ENCODE measurements around the gene AFF1. TPM values are rescaled to one million over a fixed set of nuclear protein-coding genes. Genes with fewer than 3 reads are reported as not detected.
"Not testable (repeated sequence)": the region's sequence is repeated elsewhere in the genome, so short reads cannot be mapped to it uniquely, and the experiment has no call there.

Gene AFF1
- total RNA-seq, 1 donor from 2014 or later, result 89.3 TPM

DNA sequence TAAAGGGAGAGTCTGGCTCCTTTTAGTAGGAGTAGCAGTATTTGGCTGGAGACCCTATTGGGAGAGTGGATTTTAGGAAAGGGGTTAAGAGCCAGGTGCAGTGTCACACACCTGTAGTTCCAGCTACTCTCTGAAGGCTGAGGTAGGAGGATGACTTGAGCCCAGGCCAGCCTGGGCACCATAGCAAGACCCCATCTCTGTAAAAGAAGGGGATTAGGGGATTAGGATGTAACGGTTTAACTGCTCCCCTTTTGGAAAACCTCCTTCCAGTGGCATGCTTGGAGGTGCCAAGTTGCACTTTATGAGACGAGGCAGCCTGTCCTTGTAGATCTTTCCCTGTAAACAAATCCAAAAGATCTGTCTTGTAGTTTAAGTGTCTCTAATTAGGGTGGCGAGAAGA is 145.7 kb downstream of the AFF1 start:
- Mint-ChIP-seq H3K27me3 (no peaks in the 10 kb centered on the region), H3K36me3 (ENCODE audit: insufficient read depth) (peaks cover 16% of the 10 kb centered on the region), H3K4me1 (ENCODE audit: low read depth) (peaks cover 7% of the 10 kb centered on the region), H3K9me3 (ENCODE audit: low read depth) (peaks cover 4% of the 10 kb centered on the region), H3K4me3 (ENCODE audit: low read depth) (no peak overlapping the region), H3K27ac (no peak overlapping the region)
- no peak for DNase-seq (ENCODE audit: low spot score, unreplicated experiment)
- TF ChIP-seq, protein P1, sequence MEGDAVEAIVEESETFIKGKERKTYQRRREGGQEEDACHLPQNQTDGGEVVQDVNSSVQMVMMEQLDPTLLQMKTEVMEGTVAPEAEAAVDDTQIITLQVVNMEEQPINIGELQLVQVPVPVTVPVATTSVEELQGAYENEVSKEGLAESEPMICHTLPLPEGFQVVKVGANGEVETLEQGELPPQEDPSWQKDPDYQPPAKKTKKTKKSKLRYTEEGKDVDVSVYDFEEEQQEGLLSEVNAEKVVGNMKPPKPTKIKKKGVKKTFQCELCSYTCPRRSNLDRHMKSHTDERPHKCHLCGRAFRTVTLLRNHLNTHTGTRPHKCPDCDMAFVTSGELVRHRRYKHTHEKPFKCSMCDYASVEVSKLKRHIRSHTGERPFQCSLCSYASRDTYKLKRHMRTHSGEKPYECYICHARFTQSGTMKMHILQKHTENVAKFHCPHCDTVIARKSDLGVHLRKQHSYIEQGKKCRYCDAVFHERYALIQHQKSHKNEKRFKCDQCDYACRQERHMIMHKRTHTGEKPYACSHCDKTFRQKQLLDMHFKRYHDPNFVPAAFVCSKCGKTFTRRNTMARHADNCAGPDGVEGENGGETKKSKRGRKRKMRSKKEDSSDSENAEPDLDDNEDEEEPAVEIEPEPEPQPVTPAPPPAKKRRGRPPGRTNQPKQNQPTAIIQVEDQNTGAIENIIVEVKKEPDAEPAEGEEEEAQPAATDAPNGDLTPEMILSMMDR (IDR thresholded peaks at IDR 0.05; ENCODE audit: unreplicated experiment), result no peak

DNA sequence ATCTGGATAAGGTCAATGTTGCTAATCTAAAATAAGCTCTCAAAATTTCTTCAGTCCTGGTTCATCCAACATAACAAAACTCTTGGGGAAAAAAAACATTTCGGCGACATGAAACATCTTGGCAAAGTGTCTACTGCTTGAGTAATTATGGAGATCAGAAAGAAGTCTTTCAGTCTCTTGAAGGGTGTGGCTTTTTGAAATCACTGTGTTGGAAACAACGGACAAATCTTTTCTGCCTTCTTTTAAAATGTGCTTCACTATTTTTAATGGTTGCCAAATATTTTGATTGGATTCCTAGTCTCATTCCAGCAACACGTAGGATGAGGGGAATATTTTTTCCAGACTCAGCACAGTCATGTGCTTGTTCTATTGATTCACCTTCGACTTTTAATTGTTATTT is 147.0 kb downstream of the AFF1 start:
- Mint-ChIP-seq H3K36me3 (ENCODE audit: insufficient read depth) (peaks cover 20% of the 10 kb centered on the region), H3K4me3 (ENCODE audit: low read depth) (no peak overlapping the region), H3K4me1 (ENCODE audit: low read depth) (peaks cover 7% of the 10 kb centered on the region), H3K27me3 (no peaks in the 10 kb centered on the region), H3K27ac (no peak overlapping the region), H3K9me3 (ENCODE audit: low read depth) (peaks cover 4% of the 10 kb centered on the region)
- no peak for DNase-seq (ENCODE audit: low spot score, unreplicated experiment)
- TF ChIP-seq, protein P1 (IDR thresholded peaks at IDR 0.05; ENCODE audit: unreplicated experiment), result no peak

DNA sequence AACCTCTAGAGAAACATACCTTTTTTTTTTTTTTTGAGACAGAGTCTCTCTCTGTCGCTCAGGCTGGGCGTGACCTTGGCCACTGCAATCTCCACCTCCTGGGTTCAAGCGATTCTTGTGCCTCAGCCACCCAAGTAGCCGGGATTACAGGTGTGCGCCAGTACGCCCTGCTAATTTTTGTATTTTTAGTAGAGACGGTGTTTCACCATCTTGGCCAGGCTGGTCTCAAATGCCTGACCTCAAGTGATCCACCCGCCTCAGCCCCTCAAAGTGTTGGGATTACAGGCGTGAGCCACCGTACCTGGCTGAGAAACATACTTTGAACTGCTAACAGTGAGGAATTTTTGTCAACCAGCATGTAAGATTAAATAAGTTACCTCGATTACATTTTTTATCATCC is 150.9 kb downstream of the AFF1 start:
- DNase-seq (ENCODE audit: low spot score, unreplicated experiment); H3K27ac Mint-ChIP-seq; H3K4me3 Mint-ChIP-seq (ENCODE audit: low read depth); H3K27me3 Mint-ChIP-seq; H3K9me3 Mint-ChIP-seq (ENCODE audit: low read depth): not testable (repeated sequence)
- peaks cover 24% of the 10 kb centered on the region for H3K36me3 Mint-ChIP-seq (ENCODE audit: insufficient read depth)
- peaks cover 14% of the 10 kb centered on the region for H3K4me1 Mint-ChIP-seq (ENCODE audit: low read depth)

DNA sequence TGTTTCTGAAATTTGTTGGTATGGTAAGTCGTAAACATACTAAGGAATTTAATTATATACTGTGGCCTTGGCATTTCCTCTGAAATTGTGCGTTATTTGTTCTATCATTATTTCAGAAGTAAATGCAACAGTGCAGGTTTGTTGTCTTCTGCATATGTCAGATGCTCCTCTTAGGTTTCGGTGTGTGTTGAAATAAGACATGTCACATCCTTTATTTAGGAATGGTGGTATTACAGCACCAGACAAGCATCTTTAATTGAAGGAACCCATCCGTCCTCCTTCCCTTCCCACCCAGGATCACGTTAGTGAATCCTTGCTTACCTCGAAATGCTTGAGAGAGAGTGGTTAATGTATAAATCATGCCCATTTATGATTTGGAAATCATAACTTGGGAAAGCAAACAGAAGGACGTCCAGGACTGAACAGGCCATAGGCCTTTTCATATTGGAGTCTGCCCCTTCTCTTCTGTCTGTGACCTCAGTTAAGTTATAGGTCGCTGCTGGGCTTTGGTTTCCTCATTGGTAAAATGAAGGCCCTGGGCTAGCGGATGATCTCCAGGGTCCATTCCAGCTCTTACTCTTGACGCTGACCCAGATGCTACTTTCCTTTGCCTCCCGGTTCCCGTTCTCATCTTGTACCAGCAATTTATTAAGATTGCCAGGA is 151.5 kb downstream of the AFF1 start:
- peaks cover 23% of the 10 kb centered on the region for H3K36me3 Mint-ChIP-seq (ENCODE audit: insufficient read depth)
- no peak overlapping the region for H3K4me3 Mint-ChIP-seq (ENCODE audit: low read depth)
- peaks cover 14% of the 10 kb centered on the region for H3K4me1 Mint-ChIP-seq (ENCODE audit: low read depth)
- no peaks in the 10 kb centered on the region for H3K27me3 Mint-ChIP-seq
- no peak overlapping the region for H3K27ac Mint-ChIP-seq
- H3K9me3 Mint-ChIP-seq (ENCODE audit: low read depth), result no peaks in the 10 kb centered on the region
- no peak for DNase-seq (ENCODE audit: low spot score, unreplicated experiment)
- TF ChIP-seq, protein P1 (IDR thresholded peaks at IDR 0.05; ENCODE audit: unreplicated experiment), result no peak

DNA sequence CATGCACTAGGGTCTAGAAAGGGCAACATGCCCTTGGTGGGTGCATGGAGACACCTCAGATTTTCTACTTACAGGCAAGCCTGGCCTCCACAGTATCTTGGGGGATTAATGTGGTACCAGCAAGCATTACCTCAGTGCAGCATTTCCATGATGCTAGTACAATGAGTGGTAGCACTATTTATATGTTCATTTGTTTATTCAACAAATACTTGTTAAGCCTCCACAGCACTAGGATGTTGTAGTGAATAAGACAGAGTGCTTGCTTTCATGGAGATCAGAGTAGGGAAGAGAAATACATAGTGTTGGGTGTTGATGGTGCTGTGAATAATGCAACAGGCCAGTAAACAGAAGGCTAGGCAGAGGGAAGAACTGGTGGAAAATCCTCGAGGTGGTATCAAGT is 152.2 kb downstream of the AFF1 start:
- Mint-ChIP-seq H3K4me1 (ENCODE audit: low read depth) (peaks cover 12% of the 10 kb centered on the region), H3K27ac (no peak overlapping the region), H3K36me3 (ENCODE audit: insufficient read depth) (peaks cover 20% of the 10 kb centered on the region), H3K27me3 (no peaks in the 10 kb centered on the region), H3K9me3 (ENCODE audit: low read depth) (no peaks in the 10 kb centered on the region), H3K4me3 (ENCODE audit: low read depth) (no peak overlapping the region)
- no peak for DNase-seq (ENCODE audit: low spot score, unreplicated experiment)
- TF ChIP-seq, protein P1 (IDR thresholded peaks at IDR 0.05; ENCODE audit: unreplicated experiment), result no peak

DNA sequence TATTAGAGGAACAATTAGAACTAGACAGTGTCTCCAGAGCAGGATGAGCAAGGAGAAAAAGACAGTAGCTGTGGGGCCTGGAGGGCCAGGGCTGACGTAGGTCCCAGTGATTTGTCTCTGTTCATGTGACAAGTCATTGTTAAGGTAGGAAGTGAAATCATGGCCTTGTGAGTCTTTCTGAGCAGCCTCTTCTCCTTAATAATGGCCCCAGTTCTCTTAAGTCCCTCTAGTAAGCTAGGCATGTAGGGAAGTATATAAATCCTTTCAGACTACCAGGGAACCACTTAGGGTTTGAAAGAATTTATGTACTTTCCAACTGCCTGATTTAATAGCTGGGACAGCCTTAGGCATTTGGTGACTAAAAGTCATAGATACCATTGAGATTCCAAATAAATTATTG is 152.6 kb downstream of the AFF1 start:
- DNase-seq (ENCODE audit: low spot score, unreplicated experiment), result no peak
- no peak overlapping the region for H3K27ac Mint-ChIP-seq
- no peaks in the 10 kb centered on the region for H3K9me3 Mint-ChIP-seq (ENCODE audit: low read depth)
- H3K36me3 Mint-ChIP-seq (ENCODE audit: insufficient read depth), result peaks cover 22% of the 10 kb centered on the region
- H3K27me3 Mint-ChIP-seq, result no peaks in the 10 kb centered on the region
- TF ChIP-seq, protein P1 (IDR thresholded peaks at IDR 0.05; ENCODE audit: unreplicated experiment), result no peak
- H3K4me1 Mint-ChIP-seq (ENCODE audit: low read depth), result peaks cover 12% of the 10 kb centered on the region
- no peak overlapping the region for H3K4me3 Mint-ChIP-seq (ENCODE audit: low read depth)

Data from progenitor cell of endocrine pancreas (in vitro differentiated cells).